ENCODE measurements around the gene TMEM80. TPM values are rescaled to one million over a fixed set of nuclear protein-coding genes. Genes with fewer than 3 reads are reported as not detected.

The TMEM80 gene
- total and polyA plus RNA-seq, 2 donors (not counting 3 experiments of a cell fraction or from before 2014, with no cell fraction given): 21.2 to 26.6 TPM

DNA sequence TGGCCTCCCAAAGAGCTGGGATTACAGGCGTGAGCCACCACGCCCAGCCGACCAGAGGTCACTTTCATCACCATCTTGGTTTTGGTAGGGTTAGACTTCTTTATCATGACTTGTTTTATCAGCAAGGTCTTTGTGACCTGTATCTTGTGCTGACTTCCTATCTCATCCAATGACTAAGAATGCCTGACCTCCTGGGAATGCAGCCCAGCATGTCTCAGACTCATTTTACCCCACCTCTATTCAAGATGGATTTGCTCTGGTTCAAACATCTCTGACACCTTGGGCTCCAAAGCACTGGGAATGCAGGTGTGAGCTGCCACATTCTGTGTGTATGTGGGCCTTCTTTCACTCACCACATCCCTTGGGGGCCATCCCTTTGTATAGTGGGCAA is 46.5 kb downstream of the TMEM80 start:
- POLR2A ChIA-PET: no interaction called here
- intact Hi-C loops (cut with micrococcal nuclease): no loop called here
- Histone ChIP-seq H3K9ac (replicated peaks; ENCODE audit: extremely low read depth, insufficient read depth, low read length) (no peak overlapping the region), H3K36me3 (ENCODE audit: control insufficient read depth in 2 of 2, extremely low read depth in 1 of 2, insufficient read depth in 2 of 2, low read length in 2 of 2) (no peaks in the 10 kb centered on the region), H3K27me3 (ENCODE audit: control insufficient read depth in 2 of 2, insufficient read depth in 2 of 2, low read length in 2 of 2) (no peaks in the 10 kb centered on the region), H3K4me3 (replicated peaks in 1 of 3; ENCODE audit: insufficient read depth in 1 of 3, low read depth in 1 of 3, low read length in 3 of 3) (no peak overlapping the region), H3K27ac (ENCODE audit: insufficient read depth, low read depth, low read length) (no peak overlapping the region), H3K9me3 (replicated peaks; ENCODE audit: control insufficient read depth, insufficient read depth, low read length) (no peaks in the 10 kb centered on the region), H3K4me1 (ENCODE audit: control insufficient read depth, extremely low read depth, insufficient read depth, low read length) (peaks cover 5% of the 10 kb centered on the region), H3K4me2 (ENCODE audit: insufficient read depth, low read length) (no peak overlapping the region), H4K20me1 (replicated peaks; ENCODE audit: control insufficient read depth, extremely low read depth, insufficient read depth, low read length) (no peaks in the 10 kb centered on the region), H3K9me1 (replicated peaks; ENCODE audit: control insufficient read depth, extremely low read depth, insufficient read depth, low read length) (no peaks in the 10 kb centered on the region), H2AFZ (ENCODE audit: low read depth, low read length) (no peak overlapping the region), H3K79me2 (ENCODE audit: control insufficient read depth, insufficient read depth, low read length) (no peaks in the 10 kb centered on the region)
- CTCF ChIA-PET: no interaction called here
- FAIRE-seq (no peak), DNase-seq (ENCODE audit: low read depth, low spot score) (no peak)
- no peak for TF ChIP-seq FOS (IDR thresholded peaks at IDR 0.05; ENCODE audit: borderline replicate concordance, insufficient read depth, low read length)
- no peak for TF ChIP-seq POLR2AphosphoS5 (IDR thresholded peaks at IDR 0.05; ENCODE audit: insufficient read depth, low read depth, low read length)
- TF ChIP-seq JUN (IDR thresholded peaks at IDR 0.05; ENCODE audit: borderline replicate concordance, insufficient read depth, insufficient read length, low read depth): no peak
- TF ChIP-seq, protein P1, sequence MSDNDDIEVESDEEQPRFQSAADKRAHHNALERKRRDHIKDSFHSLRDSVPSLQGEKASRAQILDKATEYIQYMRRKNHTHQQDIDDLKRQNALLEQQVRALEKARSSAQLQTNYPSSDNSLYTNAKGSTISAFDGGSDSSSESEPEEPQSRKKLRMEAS (IDR thresholded peaks at IDR 0.05; ENCODE audit: insufficient read depth, insufficient read length): no peak
- TF ChIP-seq GATA2 (IDR thresholded peaks at IDR 0.05; ENCODE audit: insufficient read depth, insufficient read length, low read depth, low read length): no peak
- TF ChIP-seq, protein P2, sequence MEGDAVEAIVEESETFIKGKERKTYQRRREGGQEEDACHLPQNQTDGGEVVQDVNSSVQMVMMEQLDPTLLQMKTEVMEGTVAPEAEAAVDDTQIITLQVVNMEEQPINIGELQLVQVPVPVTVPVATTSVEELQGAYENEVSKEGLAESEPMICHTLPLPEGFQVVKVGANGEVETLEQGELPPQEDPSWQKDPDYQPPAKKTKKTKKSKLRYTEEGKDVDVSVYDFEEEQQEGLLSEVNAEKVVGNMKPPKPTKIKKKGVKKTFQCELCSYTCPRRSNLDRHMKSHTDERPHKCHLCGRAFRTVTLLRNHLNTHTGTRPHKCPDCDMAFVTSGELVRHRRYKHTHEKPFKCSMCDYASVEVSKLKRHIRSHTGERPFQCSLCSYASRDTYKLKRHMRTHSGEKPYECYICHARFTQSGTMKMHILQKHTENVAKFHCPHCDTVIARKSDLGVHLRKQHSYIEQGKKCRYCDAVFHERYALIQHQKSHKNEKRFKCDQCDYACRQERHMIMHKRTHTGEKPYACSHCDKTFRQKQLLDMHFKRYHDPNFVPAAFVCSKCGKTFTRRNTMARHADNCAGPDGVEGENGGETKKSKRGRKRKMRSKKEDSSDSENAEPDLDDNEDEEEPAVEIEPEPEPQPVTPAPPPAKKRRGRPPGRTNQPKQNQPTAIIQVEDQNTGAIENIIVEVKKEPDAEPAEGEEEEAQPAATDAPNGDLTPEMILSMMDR (IDR thresholded peaks at IDR 0.05; ENCODE audit: extremely low read depth in 1 of 2, insufficient read depth in 1 of 2, low read depth in 1 of 2, low read length in 2 of 2): no peak
- BruUV-seq (replicated peaks): no TSS peak
- dilution Hi-C loops (cut with MboI; ENCODE audit: extremely low pct_ligation_motif_present, low sequenced_read_pairs): no loop called here

All from endothelial cell of umbilical vein (primary cell).